ENCODE data around the gene ADAM8. TPM values are rescaled to one million over a fixed set of nuclear protein-coding genes. Genes with fewer than 3 reads are reported as not detected.
"Not testable (repeated sequence)": the region's sequence is repeated elsewhere in the genome, so short reads cannot be mapped to it uniquely, and the experiment has no call there.

ADAM8 gene
- total RNA-seq, result 1 to 10 TPM; 7.0 to 9.0 TPM
- long read RNA-seq, donor 1, result 0 reads
- long read RNA-seq, donor 2, partial matches to known transcripts, result 2 of 2 reads
- long read RNA-seq, donor 2, other reads (novel, unspliced or antisense), result 0 of 2 reads

DNA sequence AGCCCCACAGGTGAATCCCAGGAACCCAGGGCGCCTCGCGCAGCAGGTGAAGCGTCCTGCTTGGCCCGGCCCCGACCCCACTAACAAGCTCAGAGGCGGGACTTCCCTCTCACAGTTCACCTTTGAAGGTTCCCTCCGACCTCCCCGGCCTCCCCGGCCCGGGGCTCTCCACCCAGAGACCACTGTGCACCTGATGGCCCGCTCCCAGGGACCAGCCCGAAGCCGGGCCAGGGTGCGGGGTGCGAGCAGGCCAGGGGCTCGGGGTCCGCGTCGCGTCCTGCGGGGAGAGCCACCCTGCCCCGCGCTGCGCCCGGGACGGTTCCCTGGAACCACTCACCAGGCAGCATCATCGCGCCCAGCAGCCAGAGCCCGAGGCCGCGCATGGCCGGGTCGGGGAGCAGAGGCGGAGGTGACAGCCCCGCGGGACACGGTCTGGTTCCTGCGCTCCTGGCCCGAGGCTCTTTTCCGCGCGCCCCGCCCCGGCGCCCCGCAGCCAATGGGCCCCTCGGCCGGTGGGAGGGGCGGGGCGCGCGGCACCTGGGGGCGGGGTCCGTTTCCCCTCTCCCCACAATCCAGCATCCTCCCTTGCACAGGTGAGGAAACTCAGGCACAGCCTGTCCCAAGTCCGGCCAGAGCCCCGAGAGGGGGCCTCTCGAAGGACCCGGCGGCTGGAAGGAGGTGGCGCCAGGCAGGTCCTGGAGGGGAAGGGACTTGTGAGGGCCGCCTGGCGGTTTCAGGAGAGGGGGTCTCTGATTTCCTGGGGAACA lies at the start of gene ADAM8:
TSS of gene ADAM8 (minus strand) at position 434 of the 767 bp plus-strand sequence. CDS start at position 383, 51 bp downstream.
- no peak for DNase-seq (ENCODE audit: low spot score)
- intact Hi-C loops (cut with DNase I), result no loop called here

GRCh38 chr10:133326223-133326551 lies 49.5 kb upstream of the ADAM8 start:
- intact Hi-C loops (cut with DNase I), result no loop called here
- no peak for DNase-seq (ENCODE audit: low spot score)

DNA sequence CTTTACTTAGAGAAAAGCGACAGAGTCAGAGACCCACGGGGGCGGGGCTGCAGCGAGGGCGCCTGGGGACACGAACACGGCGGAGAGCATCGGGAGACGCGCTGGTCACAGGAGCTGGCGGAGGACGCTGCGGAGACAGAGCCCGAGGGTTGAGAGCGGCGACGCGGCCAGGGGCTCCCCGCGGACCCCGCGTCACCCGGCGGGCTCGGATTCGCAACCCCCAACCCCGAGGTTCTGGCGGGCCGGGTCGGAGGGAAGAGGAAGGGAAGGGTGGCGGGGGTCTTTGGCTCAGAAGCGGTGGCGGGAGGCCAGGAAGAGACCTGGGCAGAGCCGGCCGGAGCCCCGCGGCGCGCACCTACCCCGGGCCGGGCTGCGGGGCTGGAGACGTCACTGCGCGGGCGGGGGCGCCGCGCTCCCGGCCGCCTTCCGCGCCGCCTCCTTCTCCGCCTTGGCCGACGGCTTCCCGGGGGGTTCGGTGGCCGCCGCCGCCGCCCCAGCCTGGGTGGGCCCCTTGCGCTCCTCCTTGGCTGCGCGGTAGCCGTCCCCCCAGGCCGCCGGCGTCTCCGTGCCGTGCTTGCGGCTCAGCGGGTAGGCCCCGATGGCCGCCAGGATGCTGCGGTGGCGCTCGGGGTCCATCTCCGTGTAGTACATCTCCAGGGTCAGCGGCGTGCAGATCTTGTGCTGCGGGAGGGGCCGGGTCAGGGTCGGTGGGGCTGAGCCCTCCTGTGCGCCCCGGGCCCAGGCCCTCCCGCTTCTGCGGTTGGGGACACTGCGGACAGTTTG lies 49.0 kb upstream of the ADAM8 start:
- intact Hi-C loops (cut with DNase I), result no loop called here
- no peak for DNase-seq (ENCODE audit: low spot score)

DNA sequence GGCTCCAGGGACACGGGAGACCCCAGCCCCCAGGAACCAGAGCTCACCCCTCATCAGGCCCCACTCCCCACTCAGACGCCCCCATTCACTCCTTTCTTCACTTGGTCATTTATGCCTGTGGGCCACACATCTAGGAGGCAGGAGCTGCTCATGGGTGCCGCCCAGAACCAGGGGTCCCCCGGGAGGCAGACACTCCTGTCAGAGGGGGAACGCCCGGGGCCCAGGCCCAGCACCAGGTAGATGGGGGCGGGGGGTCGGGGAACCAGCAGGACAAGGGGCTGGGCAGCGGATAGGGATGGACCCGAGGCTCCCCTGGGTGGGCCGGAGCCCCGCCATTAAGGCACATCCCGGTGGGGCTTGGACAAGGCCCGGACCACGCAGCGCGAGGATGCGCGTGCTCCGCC lies 48.2 kb upstream of the ADAM8 start:
- DNase-seq (ENCODE audit: low spot score), result no peak
- intact Hi-C loops (cut with DNase I), result no loop called here

DNA sequence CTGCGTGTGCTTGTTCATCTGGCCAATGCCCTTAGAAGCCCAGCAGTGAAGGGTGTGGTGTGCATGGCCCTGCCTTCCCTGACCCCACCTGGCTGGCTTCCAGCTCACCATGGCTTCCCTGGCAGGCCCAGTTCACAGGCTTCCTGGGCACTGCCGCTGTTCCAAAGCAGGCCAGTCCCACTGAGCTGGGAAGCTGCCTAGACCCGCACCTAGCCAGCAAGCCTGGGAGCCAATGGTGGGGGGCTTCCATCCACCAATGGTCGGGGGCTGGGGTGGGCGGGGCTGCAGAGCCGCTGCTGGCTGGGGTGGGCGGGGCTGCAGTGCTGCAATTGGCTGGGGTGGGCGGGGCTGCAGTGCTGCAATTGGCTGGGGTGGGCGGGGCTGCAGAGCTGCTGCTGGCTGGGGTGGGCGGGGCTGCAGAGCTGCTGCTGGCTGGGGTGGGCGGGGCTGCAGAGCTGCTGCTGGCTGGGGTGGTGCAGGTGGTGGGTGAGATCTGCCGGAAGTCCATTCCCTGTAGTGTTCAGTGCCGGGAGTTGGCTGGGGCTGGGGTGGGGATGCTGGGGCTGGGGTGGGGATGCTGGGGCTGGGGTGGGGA lies 47.6 kb upstream of the ADAM8 start:
- no peak for DNase-seq (ENCODE audit: low spot score)
- intact Hi-C loops (cut with DNase I), result no loop called here

DNA sequence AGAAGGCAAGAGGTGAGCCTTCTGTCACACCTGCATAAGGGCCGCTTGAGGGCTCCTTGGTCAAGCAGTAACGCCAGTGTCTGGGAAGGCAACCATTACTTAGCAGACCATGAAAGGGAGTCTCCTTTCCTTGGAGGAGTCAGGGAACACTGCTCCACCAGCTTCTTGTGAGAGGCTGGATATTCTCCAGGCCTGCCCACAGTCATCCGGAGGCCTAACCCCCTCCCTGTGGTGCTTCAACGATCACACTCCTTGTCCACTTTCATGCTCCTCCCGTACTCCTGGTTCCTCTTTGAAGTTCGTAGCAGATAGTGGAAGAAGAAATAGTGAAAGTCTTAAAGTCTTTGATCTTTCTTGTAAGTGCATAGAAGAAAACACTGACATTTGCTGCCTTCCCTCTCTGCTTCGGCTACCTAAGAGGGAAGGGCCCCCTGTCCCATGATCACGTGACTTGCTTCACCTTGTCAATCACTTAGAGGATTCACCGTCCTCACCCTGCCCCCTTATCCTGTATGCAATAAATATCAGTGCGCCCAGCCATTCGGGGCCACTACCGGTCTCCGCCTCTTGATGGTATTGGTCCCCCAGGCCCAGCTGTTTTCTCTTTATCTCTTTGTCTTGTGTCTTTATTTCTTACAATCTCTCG lies 45.5 kb upstream of the ADAM8 start:
- DNase-seq (ENCODE audit: low spot score); intact Hi-C loops (cut with DNase I): not testable (repeated sequence)

GRCh38 chr10:133320852-133321422 lies 44.3 kb upstream of the ADAM8 start:
- not testable (repeated sequence) for DNase-seq (ENCODE audit: low spot score)
- intact Hi-C loops (cut with DNase I), result loop anchor here in 1 of 2 donors (1.0 kb wide), 1 partner anchor 32 kb away; no protein-coding TSS in a partner anchor

- DNase-seq (ENCODE audit: low spot score), result peak; percentile 89
These were observed 41.9 kb upstream of the ADAM8 start for GRCh38 chr10:133318494-133319127.

GRCh38 chr10:133316732-133317131 lies 40.1 kb upstream of the ADAM8 start:
- intact Hi-C loops (cut with DNase I), result no loop called here

More at GRCh38 chr10:133318494-133319127, 41.9 kb upstream of the ADAM8 start:
- intact Hi-C loops (cut with DNase I), result no loop called here

GRCh38 chr10:133316266-133316665 lies 39.6 kb upstream of the ADAM8 start:
- intact Hi-C loops (cut with DNase I), result no loop called here
- no peak for DNase-seq (ENCODE audit: low spot score)

More at GRCh38 chr10:133316732-133317131, 40.1 kb upstream of the ADAM8 start:
- no peak for DNase-seq (ENCODE audit: low spot score)

GRCh38 chr10:133315847-133316246 lies 39.2 kb upstream of the ADAM8 start:
- DNase-seq (ENCODE audit: low spot score), result no peak
- intact Hi-C loops (cut with DNase I), result no loop called here

- intact Hi-C loops (cut with DNase I), result no loop called here
- no peak for DNase-seq (ENCODE audit: low spot score)
These were observed 38.2 kb upstream of the ADAM8 start for GRCh38 chr10:133314911-133315310.

- intact Hi-C loops (cut with DNase I), result no loop called here
These were observed 36.5 kb upstream of the ADAM8 start for GRCh38 chr10:133313192-133313591.

DNA sequence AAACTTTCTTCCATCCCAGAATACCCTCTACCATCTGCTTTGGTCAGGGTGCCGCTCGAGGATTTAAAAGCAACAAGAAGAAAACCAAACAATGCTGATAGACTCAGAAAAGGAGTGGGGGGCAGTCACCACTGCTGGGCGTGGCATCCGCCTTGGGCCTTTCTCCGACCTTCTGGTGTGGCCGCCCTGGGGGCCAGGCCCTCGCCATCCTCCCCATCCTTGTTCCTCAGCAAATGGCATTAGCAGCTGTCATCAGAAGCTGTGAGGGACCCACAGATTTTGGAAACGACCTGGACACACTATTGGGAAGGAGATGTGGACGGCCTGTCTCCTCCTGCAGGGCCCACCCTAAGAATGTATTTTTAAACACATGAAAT lies 36.1 kb upstream of the ADAM8 start:
- no peak for DNase-seq (ENCODE audit: low spot score)
- intact Hi-C loops (cut with DNase I), result no loop called here

More at GRCh38 chr10:133313192-133313591, 36.5 kb upstream of the ADAM8 start:
- DNase-seq (ENCODE audit: low spot score), result no peak

- DNase-seq (ENCODE audit: low spot score), result no peak
- intact Hi-C loops (cut with DNase I), result no loop called here
These were observed 35.5 kb upstream of the ADAM8 start for GRCh38 chr10:133312016-133312768.

DNA sequence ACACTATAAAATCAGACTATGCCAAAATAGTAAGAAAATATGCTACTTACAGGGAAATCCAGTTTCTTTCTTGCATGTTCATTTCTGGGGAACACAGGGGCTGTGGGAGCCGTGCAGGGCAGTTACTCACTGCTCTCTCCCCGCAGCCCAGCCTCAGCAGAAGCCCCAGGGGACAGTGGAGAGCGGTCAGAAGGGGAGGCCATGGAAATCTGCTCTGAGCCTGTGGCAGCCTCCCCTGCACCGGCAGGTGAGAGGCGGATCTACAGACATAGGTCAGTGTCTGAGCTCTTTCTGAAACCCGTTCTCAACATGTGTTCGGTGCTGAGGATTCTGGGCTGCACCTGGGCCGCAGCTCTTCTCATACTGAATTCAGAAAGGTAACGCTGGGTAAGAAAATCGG lies 34.9 kb upstream of the ADAM8 start:
- no peak for DNase-seq (ENCODE audit: low spot score)
- intact Hi-C loops (cut with DNase I), result no loop called here

- no peak for DNase-seq (ENCODE audit: low spot score)
- intact Hi-C loops (cut with DNase I), result no loop called here
These were observed 34.1 kb upstream of the ADAM8 start for GRCh38 chr10:133310789-133311188.

DNA sequence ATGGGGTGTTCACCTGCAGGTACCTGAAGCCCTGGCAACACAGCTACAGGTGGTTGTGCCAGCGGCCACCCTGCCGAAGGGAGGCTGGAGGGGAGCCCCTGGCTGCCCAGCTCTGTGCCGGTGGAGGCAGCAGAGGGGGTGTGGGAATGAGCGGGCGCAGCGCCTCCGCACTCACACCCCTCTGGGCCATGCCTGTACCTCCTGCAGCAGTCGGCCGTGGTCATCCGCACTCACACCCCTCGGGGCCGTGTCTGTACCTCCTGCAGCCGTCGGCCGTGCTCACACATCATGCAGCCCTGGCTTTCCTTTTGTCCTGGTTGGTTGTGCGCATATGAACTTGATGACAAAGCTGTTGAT lies 33.7 kb upstream of the ADAM8 start:
- DNase-seq (ENCODE audit: low spot score), result no peak
- intact Hi-C loops (cut with DNase I), result no loop called here

All from posterior vena cava (tissue), 2 donors.